B cell (primary cell): ENCODE data around the gene C19orf12. TPM values are rescaled to one million over a fixed set of nuclear protein-coding genes. Genes with fewer than 3 reads are reported as not detected.

Experiments
- ATAC-seq: fragments of 200-7000 bp; cut with Tn5 transposase; one replicate; pipeline ENCODE4 v1.10.0; 2021; ENCODE audit warnings: low read depth, mild to moderate bottlenecking, moderate number of reproducible peaks, moderate library complexity
- CTCF ChIA-PET: fragments of 350-600 bp; sonication (Branson Sonifier 250); formaldehyde crosslinking; loops from one replicate; lab custom pipeline; 2021; ENCODE audit warnings: antibody characterized with exemption, inconsistent platforms; lab: Charles Lee
- POLR2A ChIA-PET: fragments of 350-600 bp; sonication (Branson Sonifier 250); formaldehyde crosslinking; loops from one replicate; lab custom pipeline; 2021; ENCODE audit warnings: antibody characterized with exemption; lab: Charles Lee
- DNase-seq: peaks from one replicate; pipeline ENCODE4 v3.0.0; 2013
- H2AFZ ChIP-seq: 2 replicates; pipeline ENCODE4 v1.6.1; 2012; ENCODE audit warnings: mild to moderate bottlenecking, low read depth, low read length; ENCODE audit not compliant: insufficient read depth, poor library complexity, severe bottlenecking
- H3K27ac ChIP-seq, 2 donors: 1 replicate in 1 of 2; 2 replicates in 1 of 2; pipeline ENCODE4 v1.5.1; 2012 to 2013; ENCODE audit warnings: low read length in 2 of 2, mild to moderate bottlenecking in 2 of 2, moderate library complexity in 1 of 2
- H3K27me3 ChIP-seq, 4 experiments: fragments of 200-600 bp in 1 of 4; sonication (generic) in 1 of 4; replicated peaks in 1 of 4; 1 replicate in 2 of 4; 2 replicates in 2 of 4; pipeline versions ENCODE4 v1.6.1 to v1.7.0; 2013 to 2016; ENCODE audit warnings: low read length in 3 of 4, mild to moderate bottlenecking in 2 of 4, mixed read lengths in 1 of 4, moderate library complexity in 1 of 4; ENCODE audit not compliant: insufficient read depth in 4 of 4, control insufficient read depth in 3 of 4; ENCODE audit errors: control extremely low read depth in 1 of 4
- H3K36me3 ChIP-seq, 2 experiments: replicated peaks in 1 of 2; 1 replicate in 1 of 2; 2 replicates in 1 of 2; pipeline versions ENCODE4 v1.6.1 to v1.7.1; 2013; ENCODE audit warnings: low read length in 1 of 2; ENCODE audit not compliant: insufficient read depth in 2 of 2, control insufficient read depth in 1 of 2; ENCODE audit errors: control extremely low read depth in 1 of 2, extremely low read depth in 1 of 2
- H3K4me1 ChIP-seq, 2 donors: fragments of 200-600 bp in 1 of 2; sonication (generic) in 1 of 2; 1 replicate in 1 of 2; 2 replicates in 1 of 2; pipeline versions ENCODE4 v1.5.1 to v1.6.1; 2013 to 2017; ENCODE audit warnings: low read length in 2 of 2; ENCODE audit not compliant: control insufficient read depth in 2 of 2, insufficient read depth in 2 of 2
- H3K4me2 ChIP-seq: replicated peaks from 2 replicates; pipeline ENCODE3; 2012; ENCODE audit warnings: mild to moderate bottlenecking, low read depth, low read length; ENCODE audit not compliant: poor library complexity, severe bottlenecking
- H3K4me3 ChIP-seq, 5 experiments: fragments of 200-600 bp in 1 of 5; sonication (generic) in 1 of 5; 1 replicate in 3 of 5; 2 replicates in 2 of 5; pipeline versions ENCODE4 v1.5.1 to v1.7.0; 2011 to 2016; ENCODE audit warnings: low read length in 4 of 5, mild to moderate bottlenecking in 4 of 5, low read depth in 2 of 5, control low read depth in 1 of 5, moderate library complexity in 1 of 5; ENCODE audit not compliant: insufficient read depth in 1 of 5; ENCODE audit errors: control extremely low read depth in 1 of 5, extremely low read depth in 1 of 5
- H3K79me2 ChIP-seq: fragments of 200-600 bp; sonication (generic); one replicate; pipeline ENCODE4 v1.6.0; 2016; ENCODE audit warnings: low read length; ENCODE audit not compliant: control insufficient read depth, insufficient read depth
- H3K9ac ChIP-seq: fragments of 200-600 bp; sonication (generic); 2 replicates; pipeline ENCODE4 v1.6.1; 2017; ENCODE audit warnings: mild to moderate bottlenecking, low read length, moderate library complexity
- H3K9me3 ChIP-seq, 3 donors: one replicate each; pipeline versions ENCODE4 v1.6.1 to v1.7.1; 2013; ENCODE audit warnings: low read length in 2 of 3; ENCODE audit not compliant: control insufficient read depth in 2 of 3, insufficient read depth in 1 of 3; ENCODE audit errors: control extremely low read depth in 1 of 3
- H4K20me1 ChIP-seq: 2 replicates; pipeline ENCODE4 v1.6.0; 2012; ENCODE audit warnings: mild to moderate bottlenecking, low read length; ENCODE audit not compliant: insufficient read depth, control insufficient read depth, poor library complexity, severe bottlenecking
- H3K27ac Mint-ChIP-seq: one replicate; pipeline ENCODE4 v1.8.0; 2021; ENCODE audit warnings: mixed read lengths
- H3K27me3 Mint-ChIP-seq: one replicate; pipeline ENCODE4 v1.8.0; 2021; ENCODE audit warnings: mixed read lengths
- H3K4me1 Mint-ChIP-seq: one replicate; pipeline ENCODE4 v1.8.0; 2021; ENCODE audit warnings: mixed read lengths
- H3K4me3 Mint-ChIP-seq: one replicate; pipeline ENCODE4 v1.8.0; 2021; ENCODE audit warnings: mixed read lengths
- H3K9me3 Mint-ChIP-seq: one replicate; pipeline ENCODE4 v1.8.0; 2022; ENCODE audit warnings: mixed read lengths; ENCODE audit not compliant: insufficient read depth
- EZH2 ChIP-seq: IDR thresholded peaks from 2 replicates; pipeline ENCODE4 v1.6.1; 2012; ENCODE audit warnings: borderline replicate concordance, low read depth, mild to moderate bottlenecking, moderate library complexity, low read length; ENCODE audit not compliant: insufficient read depth, poor library complexity, severe bottlenecking
- WGBS: methylation state at CpG from one replicate; pipeline ENCODE4 v1.1.5; 2013; ENCODE audit warnings: missing lambda C conversion rate; ENCODE audit not compliant: insufficient coverage; 5-methylcytosine and 5-hydroxymethylcytosine counted together
- intact Hi-C: fragments of 100-400 bp; cut with micrococcal nuclease; formaldehyde crosslinking; loops from one replicate; pipeline ENCODE4 v1.10.0; 2022
- polyA plus RNA-seq: library from polyadenylated mRNA; depleted of rRNA; stranded (reverse); fragments of >200 nt; gene quantifications from 2 replicates; pipeline ENCODE4 v1.2.3, GENCODE V29; 2012
- total RNA-seq, 2 donors: library from RNA; stranded (reverse); fragments of 120-200 nt in 1 of 2; gene quantifications; 1 replicate in 1 of 2; 2 replicates in 1 of 2; pipeline versions ENCODE4 v1.2.3 to v1.2.4, GENCODE V29; 2013 to 2022
- TF ChIP-seq, protein P1 (sequence below): fragments of 200-600 bp; IDR thresholded peaks from one replicate; pipeline ENCODE4 v1.8.0; 2022; ENCODE audit warnings: antibody characterized with exemption, mild to moderate bottlenecking

The C19orf12 gene
- total and polyA plus RNA-seq, 2 donors (not counting 1 experiment from before 2014, with no cell fraction given) = 12.6 to 29.4 TPM

- H3K4me3 ChIP-seq = peak overlapping the region in 4 of 5 experiments; percentile 49 to 87 (median 76)
- H4K20me1 ChIP-seq = no peaks in the 10 kb centered on the region
- peak overlapping the region; percentile 91 for H3K9ac ChIP-seq
- TF ChIP-seq EZH2 = no peak
- TF ChIP-seq, protein P1, sequence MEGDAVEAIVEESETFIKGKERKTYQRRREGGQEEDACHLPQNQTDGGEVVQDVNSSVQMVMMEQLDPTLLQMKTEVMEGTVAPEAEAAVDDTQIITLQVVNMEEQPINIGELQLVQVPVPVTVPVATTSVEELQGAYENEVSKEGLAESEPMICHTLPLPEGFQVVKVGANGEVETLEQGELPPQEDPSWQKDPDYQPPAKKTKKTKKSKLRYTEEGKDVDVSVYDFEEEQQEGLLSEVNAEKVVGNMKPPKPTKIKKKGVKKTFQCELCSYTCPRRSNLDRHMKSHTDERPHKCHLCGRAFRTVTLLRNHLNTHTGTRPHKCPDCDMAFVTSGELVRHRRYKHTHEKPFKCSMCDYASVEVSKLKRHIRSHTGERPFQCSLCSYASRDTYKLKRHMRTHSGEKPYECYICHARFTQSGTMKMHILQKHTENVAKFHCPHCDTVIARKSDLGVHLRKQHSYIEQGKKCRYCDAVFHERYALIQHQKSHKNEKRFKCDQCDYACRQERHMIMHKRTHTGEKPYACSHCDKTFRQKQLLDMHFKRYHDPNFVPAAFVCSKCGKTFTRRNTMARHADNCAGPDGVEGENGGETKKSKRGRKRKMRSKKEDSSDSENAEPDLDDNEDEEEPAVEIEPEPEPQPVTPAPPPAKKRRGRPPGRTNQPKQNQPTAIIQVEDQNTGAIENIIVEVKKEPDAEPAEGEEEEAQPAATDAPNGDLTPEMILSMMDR = peak; percentile 18
- peak overlapping the region; percentile 92 for H2AFZ ChIP-seq
- H3K4me1 Mint-ChIP-seq = peaks cover 29% of the 10 kb centered on the region
- H3K79me2 ChIP-seq = peaks cover 43% of the 10 kb centered on the region
- H3K4me1 ChIP-seq = peaks cover 31 to 42% of the 10 kb centered on the region in 2 donors
- peak overlapping the region; percentile 87 for H3K4me3 Mint-ChIP-seq
- peak overlapping the region; percentile 100 for H3K4me2 ChIP-seq
- no peaks in the 10 kb centered on the region for H3K9me3 Mint-ChIP-seq
- ChIA-PET CTCF (interaction anchor here (0.7 to 10.1 kb wide), 15 partner anchors 9 to 277 kb away, joined by 3 to 116 read pairs (median 5); partner anchors contain the start of genes C19orf12, POP4 and URI1), POLR2A (interaction anchor here (0.9 to 1.8 kb wide), 4 partner anchors 45 to 59 kb away, joined by 5 to 9 read pairs (median 6); partner anchors contain the start of genes C19orf12 and POP4)
- no peaks in the 10 kb centered on the region for H3K27me3 Mint-ChIP-seq
- intact Hi-C loops = loop anchor here (1.0 to 10.0 kb wide), 8 partner anchors 9 to 181 kb away; partner anchors contain the start of genes CCNE1 and POP4
- H3K27me3 ChIP-seq = no peaks in the 10 kb centered on the region
- 7% methylated on average over 18 of the region's 22 CpGs for WGBS
- H3K27ac ChIP-seq = peak overlapping the region; percentile 18 to 79
- DNase-seq = no peak
- peak overlapping the region; percentile 80 for H3K27ac Mint-ChIP-seq
- H3K36me3 ChIP-seq = no peaks in the 10 kb centered on the region
- ATAC-seq = no peak
- H3K9me3 ChIP-seq = peaks cover 0 to 5% (median 0%) of the 10 kb centered on the region in 3 donors
These were observed 50.3 kb downstream of the C19orf12 start for GRCh38 chr19:29664753-29665214.
